Tibial nerve (tissue), 4 donors: Measurements from ENCODE around the gene CDY2B. TPM values are rescaled to one million over a fixed set of nuclear protein-coding genes. Genes with fewer than 3 reads are reported as not detected.
"Not testable (repeated sequence)": the region's sequence is repeated elsewhere in the genome, so short reads cannot be mapped to it uniquely, and the experiment has no call there.

Experiments used
- DNase-seq, 2 donors: peaks; one replicate each; pipeline ENCODE4 v3.0.0-alpha.2; 2019; ENCODE audit warnings: low spot score in 2 of 2
- H3K27ac ChIP-seq, 4 donors: fragments of 200-600 bp; sonication (generic) in 3 of 4; one replicate each; pipeline ENCODE4 v1.5.1; 2017 to 2019; ENCODE audit warnings: mild to moderate bottlenecking in 1 of 4
- H3K27me3 ChIP-seq, 2 donors: fragments of 200-600 bp; sonication (generic) in 1 of 2; one replicate each; pipeline versions ENCODE4 v1.5.1 to v1.6.0; 2017 to 2019
- H3K36me3 ChIP-seq, 3 donors: fragments of 200-600 bp; sonication (generic); one replicate each; pipeline ENCODE4 v1.5.1; 2018 to 2019
- H3K4me1 ChIP-seq, 4 donors: fragments of 200-600 bp; sonication (generic) in 3 of 4; one replicate each; pipeline ENCODE4 v1.5.1; 2017 to 2019
- H3K4me3 ChIP-seq, 4 donors: fragments of 200-600 bp; sonication (generic) in 3 of 4; one replicate each; pipeline ENCODE4 v1.5.1; 2017 to 2019; ENCODE audit warnings: mild to moderate bottlenecking in 1 of 4, moderate library complexity in 1 of 4
- H3K9me3 ChIP-seq, 4 donors: fragments of 200-600 bp; sonication (generic) in 3 of 4; one replicate each; pipeline ENCODE4 v1.5.1; 2017 to 2019
- WGBS, 2 donors: methylation state at CpG; one replicate each; pipeline ENCODE4 v1.1.5; 2018; 5-methylcytosine and 5-hydroxymethylcytosine counted together
- total RNA-seq, 4 donors: library from RNA; depleted of rRNA; stranded (reverse); fragments of >200 nt; gene quantifications; one replicate each; pipeline ENCODE4 v1.1.0, GENCODE V29; 2016

The CDY2B gene
- total RNA-seq, 4 donors from 2014 or later = not detected

- not testable (repeated sequence) for H3K36me3 ChIP-seq, H3K27ac ChIP-seq, H3K9me3 ChIP-seq, H3K4me3 ChIP-seq, H3K27me3 ChIP-seq, DNase-seq, H3K4me1 ChIP-seq
- no CpG with 5 or more reads among the region's 12 CpGs for WGBS, 2 donors
These were observed 47.9 kb downstream of the CDY2B start for GRCh38 chrY:17832149-17832548.

Other genes starting within 250 kb of the CDY2B start
- gene CDY2A, start 145.6 kb upstream of the CDY2B start, total RNA-seq = not detected